Measurements from ENCODE around the gene C10orf62. TPM values are rescaled to one million over a fixed set of nuclear protein-coding genes. Genes with fewer than 3 reads are reported as not detected.
"Not testable (repeated sequence)": the region's sequence is repeated elsewhere in the genome, so short reads cannot be mapped to it uniquely, and the experiment has no call there.

The C10orf62 gene
- total RNA-seq, 4 donors from 2014 or later = not detected

DNA sequence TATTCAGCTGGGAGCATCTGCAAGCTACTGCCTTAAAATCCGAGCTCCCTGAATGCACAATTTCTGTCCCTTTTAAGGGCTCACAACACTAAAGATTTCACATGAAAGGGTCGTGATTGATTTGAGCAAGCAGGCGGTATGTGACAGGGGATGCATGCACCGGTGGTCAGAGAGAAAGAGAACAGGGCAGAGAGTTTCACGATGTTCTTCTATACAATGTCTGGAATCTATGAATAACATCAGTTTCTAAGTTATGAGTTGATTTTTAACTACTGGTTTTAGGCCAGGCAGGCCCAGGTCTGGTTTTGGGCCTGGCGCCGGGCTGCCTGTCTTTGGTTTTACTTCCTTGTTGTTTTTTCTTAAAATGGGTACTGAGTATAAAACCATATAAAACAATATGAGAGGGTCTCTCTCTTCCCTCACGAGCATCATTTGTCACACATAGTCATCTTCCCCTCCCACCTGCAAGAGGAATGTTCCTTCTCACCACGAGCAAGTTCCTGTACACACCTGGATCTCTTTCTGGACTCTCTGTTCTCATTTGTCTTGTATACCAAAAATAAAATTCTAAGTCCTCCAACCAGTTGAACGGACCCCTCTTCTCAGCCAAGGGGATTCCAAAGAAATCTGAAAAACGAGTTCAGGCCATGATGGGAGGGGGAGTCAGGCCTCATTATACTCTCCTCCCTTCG lies 28.0 kb upstream of the C10orf62 start:
- Histone ChIP-seq H3K4me3 (peak overlapping the region in 1 of 4 donors; percentile 36), H3K27ac (peak overlapping the region in 3 of 4 donors; percentile 31 to 59 (median 49)), H3K4me1 (peaks cover 0 to 18% (median 5%) of the 10 kb centered on the region in 3 donors)
- WGBS, 2 donors = 87 to 89% methylated on average over 6 to 12 of the region's 12 CpGs
- H3K9me3 ChIP-seq; DNase-seq; H3K27me3 ChIP-seq; intact Hi-C loops (cut with DNase I); H3K36me3 ChIP-seq: not testable (repeated sequence)

DNA sequence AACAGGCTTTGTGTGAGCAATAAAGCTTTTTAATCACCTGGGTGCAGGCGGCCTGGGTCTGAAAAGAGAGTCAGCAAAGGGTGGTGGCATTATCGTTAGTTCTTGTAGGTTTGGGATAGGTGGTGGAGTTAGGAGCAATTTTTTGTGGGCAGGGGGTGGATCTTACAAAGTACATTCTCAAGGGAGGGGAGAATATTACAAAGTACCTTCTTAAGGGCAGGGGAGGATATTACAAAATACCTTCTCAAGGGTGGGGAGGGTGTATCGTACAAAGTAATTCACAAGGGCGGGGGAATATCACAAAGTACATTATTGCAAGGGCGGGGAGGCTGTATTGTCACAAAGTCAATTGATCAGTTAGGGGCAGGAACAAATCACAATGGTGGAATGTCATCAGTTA lies 27.2 kb upstream of the C10orf62 start:
- H3K4me3 ChIP-seq; H3K9me3 ChIP-seq; intact Hi-C loops (cut with DNase I); H3K27ac ChIP-seq; H3K36me3 ChIP-seq; H3K27me3 ChIP-seq; DNase-seq: not testable (repeated sequence)
- peaks cover 0 to 19% (median 6%) of the 10 kb centered on the region in 3 donors for H3K4me1 ChIP-seq
- WGBS, 2 donors = 85 to 88% methylated on average over 5 of the region's 5 CpGs

DNA sequence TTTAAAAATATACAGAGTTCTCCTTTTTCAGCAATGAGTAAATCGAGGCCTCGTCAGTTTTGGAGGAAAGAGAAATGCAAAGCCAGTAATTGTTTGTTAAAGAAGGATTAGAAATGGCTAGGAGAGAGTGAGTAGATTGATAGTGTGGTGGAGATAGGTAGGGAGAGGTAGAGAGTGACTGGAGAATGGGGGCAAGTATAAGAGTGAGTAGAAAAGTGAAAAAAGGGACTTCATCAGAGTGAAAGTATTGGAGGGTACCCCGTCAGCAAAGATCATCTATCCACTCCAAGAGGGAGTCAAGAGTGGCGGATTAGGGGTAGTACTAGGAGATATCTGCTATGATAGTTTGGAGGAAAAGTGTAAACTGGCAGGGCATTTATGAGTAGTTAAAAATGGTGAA lies 26.2 kb upstream of the C10orf62 start:
- 93 to 97% methylated on average over 4 of the region's 4 CpGs for WGBS, 2 donors
- peaks cover 0 to 4% (median 0%) of the 10 kb centered on the region in 3 donors for H3K9me3 ChIP-seq
- intact Hi-C loops (cut with DNase I) = no loop called here
- H3K27me3 ChIP-seq = no peaks in the 10 kb centered on the region
- H3K36me3 ChIP-seq = peaks cover 0 to 5% (median 0%) of the 10 kb centered on the region in 3 donors
- peaks cover 0 to 19% (median 6%) of the 10 kb centered on the region in 3 donors for H3K4me1 ChIP-seq
- TF ChIP-seq, protein P1, sequence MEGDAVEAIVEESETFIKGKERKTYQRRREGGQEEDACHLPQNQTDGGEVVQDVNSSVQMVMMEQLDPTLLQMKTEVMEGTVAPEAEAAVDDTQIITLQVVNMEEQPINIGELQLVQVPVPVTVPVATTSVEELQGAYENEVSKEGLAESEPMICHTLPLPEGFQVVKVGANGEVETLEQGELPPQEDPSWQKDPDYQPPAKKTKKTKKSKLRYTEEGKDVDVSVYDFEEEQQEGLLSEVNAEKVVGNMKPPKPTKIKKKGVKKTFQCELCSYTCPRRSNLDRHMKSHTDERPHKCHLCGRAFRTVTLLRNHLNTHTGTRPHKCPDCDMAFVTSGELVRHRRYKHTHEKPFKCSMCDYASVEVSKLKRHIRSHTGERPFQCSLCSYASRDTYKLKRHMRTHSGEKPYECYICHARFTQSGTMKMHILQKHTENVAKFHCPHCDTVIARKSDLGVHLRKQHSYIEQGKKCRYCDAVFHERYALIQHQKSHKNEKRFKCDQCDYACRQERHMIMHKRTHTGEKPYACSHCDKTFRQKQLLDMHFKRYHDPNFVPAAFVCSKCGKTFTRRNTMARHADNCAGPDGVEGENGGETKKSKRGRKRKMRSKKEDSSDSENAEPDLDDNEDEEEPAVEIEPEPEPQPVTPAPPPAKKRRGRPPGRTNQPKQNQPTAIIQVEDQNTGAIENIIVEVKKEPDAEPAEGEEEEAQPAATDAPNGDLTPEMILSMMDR (IDR thresholded peaks at IDR 0.05) = no peak
- TF ChIP-seq POLR2A (IDR thresholded peaks at IDR 0.05) = no peak
- no peak for DNase-seq
- no peak overlapping the region for H3K27ac ChIP-seq
- no peak overlapping the region for H3K4me3 ChIP-seq

DNA sequence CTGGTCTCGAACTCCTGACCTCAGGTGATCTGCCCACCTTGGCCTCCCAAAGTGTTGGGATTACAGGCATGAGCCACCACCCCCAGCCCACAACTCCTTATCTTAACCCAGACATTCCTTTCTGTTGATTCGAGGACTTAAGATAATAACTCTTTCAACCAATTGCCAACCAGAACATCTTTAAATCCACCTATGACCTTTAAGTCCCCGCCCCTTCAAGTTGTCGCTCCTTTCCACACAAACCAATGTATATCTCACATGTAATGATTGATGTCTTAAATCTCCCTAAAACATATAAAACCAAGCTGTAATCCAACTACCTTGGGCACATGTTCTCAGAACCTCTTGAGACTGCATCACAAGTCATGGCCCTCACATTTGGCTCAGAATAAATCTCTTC lies 24.7 kb upstream of the C10orf62 start:
- WGBS, 2 donors = 93 to 95% methylated on average over 4 of the region's 4 CpGs
- Histone ChIP-seq H3K9me3 (peaks cover 0 to 4% (median 0%) of the 10 kb centered on the region in 3 donors), H3K4me1 (peaks cover 0 to 20% (median 6%) of the 10 kb centered on the region in 3 donors), H3K4me3 (no peak overlapping the region), H3K36me3 (peaks cover 0 to 19% (median 0%) of the 10 kb centered on the region in 3 donors), H3K27ac (no peak overlapping the region), H3K27me3 (no peaks in the 10 kb centered on the region)
- intact Hi-C loops (cut with DNase I) = no loop called here
- DNase-seq = no peak
- TF ChIP-seq POLR2A (IDR thresholded peaks at IDR 0.05) = no peak
- TF ChIP-seq, protein P1 (IDR thresholded peaks at IDR 0.05) = no peak

DNA sequence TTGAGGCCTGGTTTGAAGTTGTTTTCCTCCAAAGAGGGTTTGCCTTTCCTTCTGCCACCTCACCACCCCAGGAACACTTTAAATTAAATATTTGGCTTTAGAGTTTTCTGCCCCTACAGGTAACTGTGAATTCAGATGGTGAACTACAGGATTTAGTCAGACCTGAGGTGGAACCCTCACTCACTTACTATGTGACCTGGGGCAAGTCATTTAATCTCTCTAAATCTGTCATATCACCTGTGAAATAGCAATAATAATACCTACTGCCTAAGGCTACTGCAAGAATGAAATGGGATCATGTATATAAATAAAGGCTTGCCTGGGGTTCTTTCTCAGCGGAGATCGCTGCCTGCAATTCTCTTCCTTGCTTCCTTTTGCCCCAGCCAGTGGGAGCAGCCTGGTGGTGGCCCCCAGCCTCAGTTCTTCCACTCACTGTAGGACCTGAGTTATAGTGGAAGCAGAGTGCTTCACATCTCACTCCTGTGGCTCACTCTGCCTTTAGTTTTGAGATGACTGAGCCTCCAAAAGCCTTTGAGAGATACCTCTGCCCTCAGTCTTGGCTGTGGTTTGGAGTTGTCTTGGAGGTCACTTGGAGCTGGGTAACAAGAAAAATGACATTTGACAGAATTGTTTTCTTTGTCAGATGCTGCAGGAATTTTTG lies 23.1 kb upstream of the C10orf62 start:
- H3K9me3 ChIP-seq = peaks cover 0 to 4% (median 0%) of the 10 kb centered on the region in 3 donors
- no peaks in the 10 kb centered on the region for H3K27me3 ChIP-seq
- no peak for DNase-seq
- WGBS, 2 donors = 50 to 67% methylated on average over 2 of the region's 2 CpGs
- no peak for TF ChIP-seq POLR2A (IDR thresholded peaks at IDR 0.05)
- TF ChIP-seq, protein P1 (IDR thresholded peaks at IDR 0.05) = no peak
- H3K36me3 ChIP-seq = peaks cover 0 to 36% (median 0%) of the 10 kb centered on the region in 3 donors
- H3K4me1 ChIP-seq = peaks cover 12 to 25% (median 18%) of the 10 kb centered on the region in 3 donors
- no peak overlapping the region for H3K27ac ChIP-seq
- H3K4me3 ChIP-seq = no peak overlapping the region
- intact Hi-C loops (cut with DNase I) = no loop called here

DNA sequence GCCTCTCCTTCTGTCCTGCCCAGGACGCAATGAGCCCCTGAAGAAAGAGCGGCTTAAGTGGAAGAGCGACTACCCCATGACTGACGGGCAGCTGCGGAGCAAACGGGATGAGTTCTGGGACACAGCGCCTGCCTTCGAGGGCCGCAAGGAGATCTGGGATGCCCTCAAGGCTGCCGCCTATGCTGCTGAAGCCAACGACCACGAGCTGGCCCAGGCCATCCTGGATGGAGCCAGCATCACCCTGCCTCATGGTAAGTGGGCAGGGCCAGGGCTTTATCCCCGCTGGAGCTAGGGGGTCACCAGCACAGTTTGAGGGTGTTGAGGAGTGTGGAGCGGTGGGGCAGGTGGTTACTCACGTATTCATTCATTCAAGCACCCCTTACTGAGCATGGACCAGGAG lies 21.6 kb upstream of the C10orf62 start:
- no peak overlapping the region for H3K4me3 ChIP-seq
- intact Hi-C loops (cut with DNase I) = no loop called here
- peaks cover 0 to 36% (median 0%) of the 10 kb centered on the region in 3 donors for H3K36me3 ChIP-seq
- no peaks in the 10 kb centered on the region for H3K27me3 ChIP-seq
- TF ChIP-seq, protein P1 (IDR thresholded peaks at IDR 0.05) = no peak
- TF ChIP-seq POLR2A (IDR thresholded peaks at IDR 0.05) = no peak
- no peak for DNase-seq
- no peaks in the 10 kb centered on the region for H3K9me3 ChIP-seq
- H3K27ac ChIP-seq = no peak overlapping the region
- 88 to 97% methylated on average over 5 to 10 of the region's 15 CpGs for WGBS, 2 donors
- H3K4me1 ChIP-seq = peaks cover 23 to 39% (median 29%) of the 10 kb centered on the region in 3 donors
